Activated CD4-positive, CD25-positive, alpha-beta regulatory T cell treated with anti-CD3 and anti-CD28 coated beads, Interleukin-2, amount 50 U/mL, for 72 hours (primary cell): ENCODE data around the gene AGPS.

Experiments
- DNase-seq: peaks from one replicate; pipeline ENCODE4 v3.0.0; 2021

Gene AGPS

GRCh38 chr2:177556153-177556552 lies 163.6 kb downstream of the AGPS start:
- DNase-seq: no peak

- DNase-seq: no peak
Measured at GRCh38 chr2:177557794-177558193, 165.2 kb downstream of the AGPS start.

GRCh38 chr2:177559638-177560037 lies 167.1 kb downstream of the AGPS start:
- no peak for DNase-seq

- DNase-seq: no peak
Measured at GRCh38 chr2:177568390-177568789, 175.8 kb downstream of the AGPS start.

GRCh38 chr2:177568893-177569292 lies 176.3 kb downstream of the AGPS start:
- DNase-seq: no peak

- no peak for DNase-seq
Measured at GRCh38 chr2:177572236-177572671, 179.7 kb downstream of the AGPS start.

GRCh38 chr2:177573120-177573519 lies 180.5 kb downstream of the AGPS start:
- DNase-seq: no peak

- DNase-seq: no peak
Measured at GRCh38 chr2:177574356-177574755, 181.8 kb downstream of the AGPS start.

- DNase-seq: no peak
Measured at GRCh38 chr2:177575358-177575757, 182.8 kb downstream of the AGPS start.

GRCh38 chr2:177577075-177577474 lies 184.5 kb downstream of the AGPS start:
- DNase-seq: no peak

GRCh38 chr2:177578454-177578853 lies 185.9 kb downstream of the AGPS start:
- DNase-seq: no peak

- DNase-seq: no peak
Measured at GRCh38 chr2:177579486-177580036, 187.0 kb downstream of the AGPS start.

- DNase-seq: no peak
Measured at GRCh38 chr2:177582000-177582399, 189.4 kb downstream of the AGPS start.

GRCh38 chr2:177584030-177584692 lies 191.6 kb downstream of the AGPS start:
- no peak for DNase-seq

GRCh38 chr2:177585234-177585863 lies 192.8 kb downstream of the AGPS start:
- DNase-seq: no peak

- DNase-seq: no peak
Measured at GRCh38 chr2:177586154-177586553, 193.6 kb downstream of the AGPS start.

GRCh38 chr2:177587371-177587770 lies 194.8 kb downstream of the AGPS start:
- DNase-seq: no peak

GRCh38 chr2:177588671-177589070 lies 196.1 kb downstream of the AGPS start:
- no peak for DNase-seq

- no peak for DNase-seq
Measured at GRCh38 chr2:177589186-177589585, 196.6 kb downstream of the AGPS start.

- no peak for DNase-seq
Measured at GRCh38 chr2:177592397-177592796, 199.8 kb downstream of the AGPS start.

- DNase-seq: no peak
Measured at GRCh38 chr2:177592945-177593344, 200.4 kb downstream of the AGPS start.

- no peak for DNase-seq
Measured at GRCh38 chr2:177593402-177593801, 200.8 kb downstream of the AGPS start.
